Heart left ventricle (tissue), 16 donors: ENCODE results near the gene CTBP1. TPM values are rescaled to one million over a fixed set of nuclear protein-coding genes. Genes with fewer than 3 reads are reported as not detected.

Experiments used
- ATAC-seq, 4 donors: fragments of 200-7000 bp; cut with Tn5 transposase; one replicate each; pipeline ENCODE4 v1.9.1; 2020 to 2022; ENCODE audit warnings: moderate library complexity in 4 of 4, mild to moderate bottlenecking in 3 of 4, moderate number of reproducible peaks in 1 of 4
- DNase-seq, 5 donors: peaks; one replicate each; pipeline ENCODE4 v3.0.0-alpha.2; 2020
- H3K27ac ChIP-seq, 12 donors: fragments of 200-600 bp; sonication (generic) in 4 of 12; one replicate each; pipeline versions ENCODE4 v1.5.0 to v1.8.0; 2016 to 2022; ENCODE audit warnings: mild to moderate bottlenecking in 2 of 12
- H3K27me3 ChIP-seq, 9 donors: fragments of 200-600 bp; sonication (generic) in 2 of 9; one replicate each; pipeline versions ENCODE4 v1.5.1 to v1.8.0; 2016 to 2022; ENCODE audit warnings: mild to moderate bottlenecking in 3 of 9
- H3K36me3 ChIP-seq, 9 donors: fragments of 200-600 bp; sonication (generic) in 2 of 9; one replicate each; pipeline versions ENCODE4 v1.5.0 to v1.8.0; 2018 to 2022; ENCODE audit warnings: mild to moderate bottlenecking in 2 of 9
- H3K4me1 ChIP-seq, 12 donors: fragments of 200-600 bp; sonication (generic) in 4 of 12; one replicate each; pipeline versions ENCODE4 v1.5.0 to v1.8.0; 2016 to 2022; ENCODE audit warnings: mild to moderate bottlenecking in 3 of 12
- H3K4me3 ChIP-seq, 12 donors: fragments of 200-600 bp; sonication (generic) in 4 of 12; one replicate each; pipeline versions ENCODE4 v1.5.0 to v1.8.0; 2017 to 2022; ENCODE audit warnings: mild to moderate bottlenecking in 9 of 12, moderate library complexity in 4 of 12
- H3K9me3 ChIP-seq, 12 donors: fragments of 200-600 bp; sonication (generic) in 4 of 12; one replicate each; pipeline versions ENCODE4 v1.5.0 to v1.8.0; 2016 to 2022; ENCODE audit warnings: mild to moderate bottlenecking in 1 of 12
- CTCF ChIP-seq, 12 donors: fragments of 200-600 bp; sonication (generic) in 4 of 12; IDR thresholded peaks; one replicate each; pipeline versions ENCODE4 v1.5.0 to v1.8.0; 2018 to 2022; ENCODE audit warnings: antibody characterized with exemption in 12 of 12, mild to moderate bottlenecking in 5 of 12
- POLR2A ChIP-seq, 2 donors: fragments of 450-650 bp; IDR thresholded peaks; one replicate each; pipeline ENCODE4 v1.6.1; 2017; ENCODE audit warnings: antibody characterized with exemption in 2 of 2, mild to moderate bottlenecking in 2 of 2, moderate library complexity in 2 of 2
- WGBS, 4 donors: extraction: QIAGEN DNeasy Blood & Tissue Kit in 2 of 4; methylation state at CpG; one replicate each; pipeline versions ENCODE4 v1.1.5 to v1.1.7; 2013 to 2018; 5-methylcytosine and 5-hydroxymethylcytosine counted together
- intact Hi-C, 10 donors: fragments of 100-400 bp; cut with DNase I; formaldehyde crosslinking; loops; one replicate each; pipeline versions ENCODE4 v1.11.1 to v1.14.2; 2022
- polyA plus RNA-seq, 2 donors: library from polyadenylated mRNA; stranded (reverse); fragments of 200-250 nt; gene quantifications; one replicate each; pipeline ENCODE4 v1.2.3, GENCODE V29; 2013
- total RNA-seq, 9 donors: library from RNA; depleted of rRNA in 2 of 9; stranded (reverse); fragments of >200 nt in 2 of 9; fragmentation: NEBNext Ultra II Directional in 3 of 9; extraction: Animal tissue kit (Norgen Biotek cat#: 25700) in 3 of 9; gene quantifications; one replicate each; pipeline versions ENCODE4 v1.1.0 to v1.2.4, GENCODE V29; 2016 to 2023
- donor health status: ischemic (EF 13 %, LVEDD 7.1; RV severe dilation, severe dysfunction).
- donor health status: healthy with polysubstance abuse.
- donor health status: DM: no; HTN: yes; CAD: no.
- donor health status: DM: no; HTN: no; CAD: no.
- donor health status: ischemic (EF 25% LVEDD 6.9; RV normal size, moderate dysfunction).
- donor health status: ischemic (EF 25% LVEDD 5.7; RV mildly dilated, moderate dysfunction).
- donor health status: healthy.
- donor health status: DM: yes; HTN: yes; CAD: no.
- donor health status: ischemic (EF 35%, LVEDD 5.7; RV mildly dilated, moderate dysfunction).
- donor health status: nonischemic (EF 11% LVEDD 7.7; RV severe dilation, severe dysfunction).
- donor health status: DM: yes; HTN: yes; CAD: no.
- donor health status: PGD.
- donor health status: ischemic (EF 29% LVEDD 5.4; RV normal size, mild dysfunction).
- donor health status: nonischemic (EF 23%, LVEDD 6.1; RV moderate dilation, normal function).

CTBP1 gene
- total and polyA plus RNA-seq, 11 donors = 92.0 to 165 (median 128) TPM

- Histone ChIP-seq H3K9me3 (peaks cover 0 to 4% (median 0%) of the 10 kb centered on the region in 12 donors), H3K27ac (no peak overlapping the region), H3K36me3 (peaks cover 0 to 8% (median 0%) of the 10 kb centered on the region in 9 donors), H3K4me1 (peaks cover 7 to 29% (median 25%) of the 10 kb centered on the region in 12 donors), H3K4me3 (no peak overlapping the region), H3K27me3 (no peaks in the 10 kb centered on the region)
- 95 to 98% (median 97%) methylated on average over 11 of the region's 11 CpGs for WGBS, 4 donors
- no peak for DNase-seq
- ATAC-seq = no peak
- intact Hi-C loops = loop anchor here in 5 of 10 donors (2.0 to 5.0 kb wide), 5 partner anchors 36 to 96 kb away; partner anchors contain the start of genes MAEA (in 2 of the 5) and UVSSA (in 2 of the 5)
- TF ChIP-seq POLR2A (IDR thresholded peaks at IDR 0.05) (no peak), CTCF (IDR thresholded peaks at IDR 0.05) (no peak)
Observed at GRCh38 chr4:1251773-1252066, 2.8 kb upstream of the CTBP1 start.

GRCh38 chr4:1250921-1251772, 2.2 kb upstream of the CTBP1 start:
- peaks cover 0 to 4% (median 0%) of the 10 kb centered on the region in 12 donors for H3K9me3 ChIP-seq
- ATAC-seq = no peak
- H3K4me3 ChIP-seq = peak overlapping the region in 1 of 12 donors; percentile 91
- DNase-seq = peak in 1 of 5 donors; percentile 52
- H3K27me3 ChIP-seq = no peaks in the 10 kb centered on the region
- 91 to 94% (median 92%) methylated on average over 33 of the region's 33 CpGs for WGBS, 4 donors
- TF ChIP-seq POLR2A (IDR thresholded peaks at IDR 0.05) (no peak), CTCF (IDR thresholded peaks at IDR 0.05) (no peak)
- H3K4me1 ChIP-seq = peaks cover 7 to 35% (median 30%) of the 10 kb centered on the region in 12 donors
- intact Hi-C loops = loop anchor here in 5 of 10 donors (2.0 to 5.0 kb wide), 5 partner anchors 36 to 96 kb away; partner anchors contain the start of genes MAEA (in 2 of the 5) and UVSSA (in 2 of the 5)
- peaks cover 0 to 8% (median 0%) of the 10 kb centered on the region in 9 donors for H3K36me3 ChIP-seq
- H3K27ac ChIP-seq = peak overlapping the region in 5 of 12 donors; percentile 93 to 99 (median 97)

GRCh38 chr4:1250527-1250812, 1.5 kb upstream of the CTBP1 start:
- Histone ChIP-seq H3K27ac (peak overlapping the region in 11 of 12 donors; percentile 91 to 100 (median 98)), H3K4me3 (peak overlapping the region in 8 of 12 donors; percentile 70 to 94 (median 80)), H3K36me3 (peaks cover 0 to 8% (median 0%) of the 10 kb centered on the region in 9 donors), H3K4me1 (peaks cover 7 to 42% (median 37%) of the 10 kb centered on the region in 12 donors), H3K27me3 (no peaks in the 10 kb centered on the region), H3K9me3 (peaks cover 0 to 4% (median 0%) of the 10 kb centered on the region in 12 donors)
- intact Hi-C loops = loop anchor here in 5 of 10 donors (2.0 to 5.0 kb wide), 5 partner anchors 37 to 97 kb away; partner anchors contain the start of genes MAEA (in 2 of the 5) and UVSSA (in 2 of the 5)
- WGBS, 4 donors = 77 to 93% (median 81%) methylated on average over 6 to 7 of the region's 7 CpGs
- peak in 1 of 5 donors; percentile 63 for DNase-seq
- TF ChIP-seq CTCF (IDR thresholded peaks at IDR 0.05) = no peak
- no peak for TF ChIP-seq POLR2A (IDR thresholded peaks at IDR 0.05)
- ATAC-seq = no peak
